Aorta (tissue), 5 donors: ENCODE results near the gene DNAH9. TPM values are rescaled to one million over a fixed set of nuclear protein-coding genes. Genes with fewer than 3 reads are reported as not detected.

Experiments
- ATAC-seq: fragments of 200-7000 bp; cut with Tn5 transposase; one replicate; pipeline ENCODE4 v1.9.1; 2022; ENCODE audit warnings: moderate library complexity; ENCODE audit not compliant: low FRiP score
- DNase-seq, 2 donors: peaks; one replicate each; pipeline ENCODE4 v3.0.0-alpha.2; 2020
- H3K27ac ChIP-seq, 2 donors: one replicate each; pipeline ENCODE4 v1.5.1; 2013; ENCODE audit warnings: low read length in 2 of 2, mild to moderate bottlenecking in 2 of 2, moderate library complexity in 2 of 2, control low read depth in 1 of 2, inconsistent platforms in 1 of 2, low read depth in 1 of 2
- H3K27me3 ChIP-seq, 2 donors: one replicate each; pipeline ENCODE4 v1.6.1; 2013; ENCODE audit warnings: control low read depth in 1 of 2, low read length in 1 of 2, mild to moderate bottlenecking in 1 of 2, moderate library complexity in 1 of 2; ENCODE audit not compliant: insufficient read depth in 2 of 2, control insufficient read depth in 1 of 2
- H3K36me3 ChIP-seq, 2 donors: one replicate each; pipeline ENCODE4 v1.6.1; 2013; ENCODE audit warnings: control low read depth in 1 of 2, low read length in 1 of 2, mild to moderate bottlenecking in 1 of 2; ENCODE audit not compliant: insufficient read depth in 2 of 2, control insufficient read depth in 1 of 2
- H3K4me1 ChIP-seq, 2 donors: one replicate each; pipeline ENCODE4 v1.6.1; 2013; ENCODE audit warnings: low read length in 2 of 2, control low read depth in 1 of 2, mild to moderate bottlenecking in 1 of 2, moderate library complexity in 1 of 2; ENCODE audit not compliant: insufficient read depth in 2 of 2, control insufficient read depth in 1 of 2
- H3K4me3 ChIP-seq, 2 donors: one replicate each; pipeline ENCODE4 v1.5.1; 2013; ENCODE audit warnings: low read length in 2 of 2, control low read depth in 1 of 2, mild to moderate bottlenecking in 1 of 2
- H3K9me3 ChIP-seq: one replicate; pipeline ENCODE4 v1.6.1; 2013; ENCODE audit warnings: mild to moderate bottlenecking, low read length; ENCODE audit not compliant: control insufficient read depth
- WGBS, 2 donors: extraction: QIAGEN DNeasy Blood & Tissue Kit; methylation state at CpG; one replicate each; pipeline ENCODE4 v1.1.7; 2013; 5-methylcytosine and 5-hydroxymethylcytosine counted together
- intact Hi-C, 2 donors: fragments of 100-400 bp; cut with DNase I; formaldehyde crosslinking; loops; one replicate each; pipeline versions ENCODE4 v1.14.2 to v1.15.0; 2022
- long read RNA-seq, 2 donors: library from polyadenylated mRNA; unstranded; transcript quantifications; one replicate each; pipeline ENCODE4 v2.0.0, GENCODE V29; 2020 to 2021
- polyA plus RNA-seq, 2 donors: library from polyadenylated mRNA; stranded (reverse); fragments of 200-250 nt; gene quantifications; one replicate each; pipeline ENCODE4 v1.2.3, GENCODE V29; 2013
- total RNA-seq, 2 donors: library from RNA; stranded (reverse); fragmentation: NEBNext Ultra II Directional; extraction: Animal tissue kit (Norgen Biotek cat#: 25700); gene quantifications; one replicate each; pipeline ENCODE4 v1.2.1, GENCODE V29; 2021
- donor health status: healthy with polysubstance abuse.
- donor health status: Bipolar disorder and iron deficiency.
- donor health status: DM: no; HTN: no; CAD: no.
- donor health status: DM: no; HTN: no; CAD: no.
- donor health status: DM: yes; HTN: yes; CAD: no.

DNAH9 gene, protein sequence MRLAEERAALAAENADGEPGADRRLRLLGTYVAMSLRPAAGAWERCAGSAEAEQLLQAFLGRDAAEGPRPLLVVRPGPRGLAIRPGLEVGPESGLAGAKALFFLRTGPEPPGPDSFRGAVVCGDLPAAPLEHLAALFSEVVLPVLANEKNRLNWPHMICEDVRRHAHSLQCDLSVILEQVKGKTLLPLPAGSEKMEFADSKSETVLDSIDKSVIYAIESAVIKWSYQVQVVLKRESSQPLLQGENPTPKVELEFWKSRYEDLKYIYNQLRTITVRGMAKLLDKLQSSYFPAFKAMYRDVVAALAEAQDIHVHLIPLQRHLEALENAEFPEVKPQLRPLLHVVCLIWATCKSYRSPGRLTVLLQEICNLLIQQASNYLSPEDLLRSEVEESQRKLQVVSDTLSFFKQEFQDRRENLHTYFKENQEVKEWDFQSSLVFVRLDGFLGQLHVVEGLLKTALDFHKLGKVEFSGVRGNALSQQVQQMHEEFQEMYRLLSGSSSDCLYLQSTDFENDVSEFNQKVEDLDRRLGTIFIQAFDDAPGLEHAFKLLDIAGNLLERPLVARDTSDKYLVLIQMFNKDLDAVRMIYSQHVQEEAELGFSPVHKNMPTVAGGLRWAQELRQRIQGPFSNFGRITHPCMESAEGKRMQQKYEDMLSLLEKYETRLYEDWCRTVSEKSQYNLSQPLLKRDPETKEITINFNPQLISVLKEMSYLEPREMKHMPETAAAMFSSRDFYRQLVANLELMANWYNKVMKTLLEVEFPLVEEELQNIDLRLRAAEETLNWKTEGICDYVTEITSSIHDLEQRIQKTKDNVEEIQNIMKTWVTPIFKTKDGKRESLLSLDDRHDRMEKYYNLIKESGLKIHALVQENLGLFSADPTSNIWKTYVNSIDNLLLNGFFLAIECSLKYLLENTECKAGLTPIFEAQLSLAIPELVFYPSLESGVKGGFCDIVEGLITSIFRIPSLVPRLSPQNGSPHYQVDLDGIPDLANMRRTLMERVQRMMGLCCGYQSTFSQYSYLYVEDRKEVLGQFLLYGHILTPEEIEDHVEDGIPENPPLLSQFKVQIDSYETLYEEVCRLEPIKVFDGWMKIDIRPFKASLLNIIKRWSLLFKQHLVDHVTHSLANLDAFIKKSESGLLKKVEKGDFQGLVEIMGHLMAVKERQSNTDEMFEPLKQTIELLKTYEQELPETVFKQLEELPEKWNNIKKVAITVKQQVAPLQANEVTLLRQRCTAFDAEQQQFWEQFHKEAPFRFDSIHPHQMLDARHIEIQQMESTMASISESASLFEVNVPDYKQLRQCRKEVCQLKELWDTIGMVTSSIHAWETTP (N-terminal part only)
- under 1 TPM in 1 of 2 donors, not detected in 1; 0.18 TPM for total RNA-seq
- polyA plus RNA-seq, result not detected
- long read RNA-seq, donor 1, partial matches to known transcripts, result 0 of 6 reads
- long read RNA-seq, donor 1, other reads (novel, unspliced or antisense), result 6 of 6 reads
- long read RNA-seq, donor 2, partial matches to known transcripts, result 0 of 6 reads
- long read RNA-seq, donor 2, other reads (novel, unspliced or antisense), result 6 of 6 reads

DNA sequence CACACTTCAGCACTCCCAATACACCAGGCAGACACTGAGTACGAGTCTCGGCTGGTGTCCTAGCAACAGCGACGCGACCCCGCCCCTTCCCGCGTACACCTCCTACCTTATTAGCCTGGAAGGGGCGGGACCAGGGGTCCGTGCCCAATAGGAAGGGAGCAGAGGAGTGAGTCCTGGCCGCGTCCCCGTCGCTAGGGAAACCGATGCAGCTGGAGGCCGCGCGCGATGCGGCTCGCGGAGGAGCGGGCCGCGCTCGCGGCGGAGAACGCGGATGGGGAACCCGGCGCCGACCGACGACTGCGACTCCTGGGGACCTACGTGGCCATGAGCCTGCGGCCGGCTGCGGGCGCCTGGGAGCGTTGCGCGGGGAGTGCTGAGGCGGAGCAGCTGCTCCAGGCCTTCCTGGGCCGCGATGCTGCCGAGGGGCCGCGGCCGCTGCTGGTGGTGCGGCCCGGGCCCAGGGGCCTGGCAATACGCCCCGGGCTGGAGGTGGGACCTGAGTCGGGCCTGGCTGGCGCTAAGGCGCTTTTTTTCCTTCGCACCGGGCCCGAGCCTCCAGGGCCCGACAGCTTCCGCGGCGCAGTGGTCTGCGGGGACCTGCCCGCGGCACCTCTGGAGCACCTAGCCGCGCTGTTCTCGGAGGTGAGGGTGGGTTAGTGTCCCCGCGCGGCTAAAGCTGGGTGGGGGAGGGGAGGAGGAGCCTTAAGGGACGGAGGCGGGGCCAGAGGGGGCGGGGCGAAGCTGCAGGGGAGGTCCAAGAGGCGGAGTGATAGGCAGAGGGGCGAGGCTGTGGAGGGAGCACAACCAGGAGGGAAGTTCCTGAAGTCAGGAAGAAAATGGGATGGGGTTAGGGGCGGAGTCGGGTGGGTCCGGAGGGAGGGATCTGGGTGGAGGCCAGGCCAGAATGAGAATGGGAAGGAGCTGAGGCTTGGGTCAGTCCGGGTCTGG is at the start of gene DNAH9:
DNAH9 (plus strand) TSS at position 197 of the 948 bp plus-strand sequence; CDS start at position 226, 29 bp downstream.
- DNase-seq, result peak; percentile 90 to 94

DNA sequence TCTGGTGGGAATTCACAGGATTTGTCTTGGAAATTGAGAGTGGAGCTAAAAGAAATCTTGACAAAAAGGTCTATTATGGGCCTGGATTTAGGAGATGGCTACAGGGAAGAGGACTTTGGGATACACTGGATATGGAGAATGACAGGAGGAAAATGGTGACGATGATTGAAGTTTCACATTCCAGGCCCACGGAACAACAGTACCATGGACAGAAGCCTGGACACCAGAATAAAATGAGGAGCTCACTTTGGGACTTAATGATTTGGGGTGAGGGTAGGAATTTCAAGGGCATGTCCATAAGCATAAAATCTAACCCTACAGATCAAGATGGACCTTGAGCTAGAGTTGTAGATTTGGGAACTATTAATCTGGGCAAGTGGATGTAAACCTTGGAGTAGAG is 47.8 kb upstream of the DNAH9 start:
- Histone ChIP-seq H3K9me3 (no peaks in the 10 kb centered on the region), H3K4me1 (no peaks in the 10 kb centered on the region), H3K27ac (no peak overlapping the region), H3K4me3 (no peak overlapping the region), H3K36me3 (no peaks in the 10 kb centered on the region), H3K27me3 (no peaks in the 10 kb centered on the region)
- ATAC-seq (no peak), DNase-seq (no peak)
- 73 to 75% methylated on average over 2 of the region's 2 CpGs for WGBS, 2 donors
- intact Hi-C loops, result no loop called here

More for the DNA sequence above, at the start of gene DNAH9:
- intact Hi-C loops, result no loop called here
- Histone ChIP-seq H3K27me3 (peaks cover 0 to 2% of the 10 kb centered on the region in 2 donors), H3K4me1 (no peaks in the 10 kb centered on the region), H3K9me3 (peaks cover 3% of the 10 kb centered on the region), H3K27ac (no peak within 1 kb of the TSS), H3K36me3 (no peaks in the 10 kb centered on the region), H3K4me3 (peak within 1 kb of the TSS in 1 of 2 donors; percentile 9)
- WGBS, 2 donors, result 1 to 2% methylated on average over 79 to 84 of the region's 84 CpGs
- ATAC-seq, result peak; percentile 95

DNA sequence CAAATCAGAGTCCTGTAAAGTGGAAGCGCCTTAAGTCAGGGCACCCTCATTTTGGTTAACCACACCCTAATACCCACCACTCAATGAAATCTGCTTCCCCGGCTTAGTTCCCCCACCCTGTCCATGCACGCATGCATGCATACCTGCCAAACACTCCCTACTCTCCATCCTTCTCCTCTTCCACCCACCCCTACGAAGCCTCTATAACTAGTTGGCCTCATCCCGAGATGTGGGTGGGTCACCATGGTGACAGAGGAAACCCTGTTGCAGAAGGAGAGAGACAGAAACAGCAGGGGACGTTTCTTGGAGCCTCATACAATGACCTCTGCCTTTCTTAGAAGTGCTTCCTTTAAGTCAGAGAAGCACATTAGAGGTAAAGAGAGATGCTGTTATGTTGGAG is 46.8 kb upstream of the DNAH9 start:
- intact Hi-C loops, result no loop called here
- no peak overlapping the region for H3K27ac ChIP-seq
- H3K36me3 ChIP-seq, result no peaks in the 10 kb centered on the region
- ATAC-seq, result no peak
- no peaks in the 10 kb centered on the region for H3K27me3 ChIP-seq
- WGBS, 2 donors, result 59 to 64% methylated on average over 6 of the region's 6 CpGs
- no peaks in the 10 kb centered on the region for H3K4me1 ChIP-seq
- no peaks in the 10 kb centered on the region for H3K9me3 ChIP-seq
- DNase-seq, result no peak
- H3K4me3 ChIP-seq, result no peak overlapping the region

DNA sequence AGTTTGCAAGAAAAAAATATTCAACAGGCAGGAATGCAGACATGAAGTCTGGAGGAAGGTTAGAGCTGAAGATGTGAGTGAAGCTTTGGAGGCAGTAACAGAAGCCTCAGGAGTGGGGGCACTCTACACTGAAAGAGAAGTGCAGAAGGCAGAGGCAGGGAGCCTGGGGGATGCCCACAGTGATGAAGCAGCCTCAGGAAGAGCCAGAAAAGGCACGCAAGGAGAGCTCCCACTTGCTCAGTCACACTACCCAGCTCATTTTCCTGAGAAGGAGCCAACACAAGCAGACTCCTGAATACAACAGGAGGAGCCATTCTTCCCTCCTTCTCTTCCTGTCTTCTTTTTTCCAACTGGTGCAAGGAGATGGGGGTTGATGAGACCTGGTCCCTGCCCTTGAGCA is 45.1 kb upstream of the DNAH9 start:
- Histone ChIP-seq H3K36me3 (no peaks in the 10 kb centered on the region), H3K4me1 (no peaks in the 10 kb centered on the region), H3K27ac (no peak overlapping the region), H3K9me3 (no peaks in the 10 kb centered on the region), H3K4me3 (no peak overlapping the region), H3K27me3 (no peaks in the 10 kb centered on the region)
- DNase-seq (no peak), ATAC-seq (no peak)
- intact Hi-C loops, result no loop called here
- 27 to 59% methylated on average over 1 of the region's 1 CpG for WGBS, 2 donors

DNA sequence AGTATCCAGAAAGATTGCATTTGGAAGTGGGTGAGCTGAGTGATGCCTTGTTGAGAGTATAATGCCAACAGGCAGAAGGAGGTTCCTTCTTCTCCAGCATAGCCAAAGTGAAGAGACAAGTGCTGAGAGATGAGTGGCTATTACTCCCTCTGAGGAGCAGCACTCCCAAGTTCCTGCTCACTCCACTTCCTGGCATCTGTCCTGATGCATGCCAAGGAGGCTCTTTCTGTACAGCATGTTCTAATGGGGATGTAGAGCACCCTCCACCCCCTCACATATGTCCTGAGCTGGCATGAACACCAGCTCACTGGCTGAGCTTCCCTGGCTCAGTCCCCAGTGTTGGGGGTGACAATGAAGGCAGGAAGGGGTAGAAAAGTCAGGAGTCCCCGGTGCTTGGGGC is 44.2 kb upstream of the DNAH9 start:
- no peaks in the 10 kb centered on the region for H3K27me3 ChIP-seq
- ATAC-seq, result no peak
- WGBS, 2 donors, result 64 to 65% methylated on average over 1 of the region's 1 CpG

DNA sequence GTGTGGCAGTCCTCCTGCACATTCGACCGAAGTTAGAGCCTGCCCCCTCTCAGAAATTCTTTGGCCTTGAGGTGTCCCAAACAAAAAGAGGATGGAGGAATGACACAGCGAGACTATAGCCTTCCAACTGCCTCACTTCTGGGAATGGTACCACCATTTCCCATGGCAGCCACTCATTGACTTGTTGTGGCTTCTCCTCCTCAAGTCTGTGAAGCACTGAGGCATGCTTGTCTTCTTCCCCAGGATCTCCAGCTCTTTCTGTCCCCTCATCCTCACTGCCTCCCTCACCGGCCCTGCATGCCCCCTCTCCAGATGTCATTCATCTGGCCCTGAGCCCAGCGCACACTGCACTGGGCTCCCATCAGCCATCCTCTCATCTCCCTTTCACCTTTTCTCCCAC is 43.7 kb upstream of the DNAH9 start:
- whole genome bisulfite sequencing, 2 donors, result 78 to 83% methylated on average over 5 of the region's 5 CpGs
- Histone ChIP-seq H3K4me1 (no peaks in the 10 kb centered on the region), H3K27ac (no peak overlapping the region), H3K4me3 (no peak overlapping the region), H3K27me3 (no peaks in the 10 kb centered on the region), H3K9me3 (no peaks in the 10 kb centered on the region), H3K36me3 (no peaks in the 10 kb centered on the region)
- intact Hi-C loops, result no loop called here
- DNase-seq (no peak), ATAC-seq (no peak)

More for the DNA sequence above, 44.2 kb upstream of the DNAH9 start:
- H3K9me3 ChIP-seq, result no peaks in the 10 kb centered on the region
- H3K27ac ChIP-seq, result no peak overlapping the region
- no peaks in the 10 kb centered on the region for H3K4me1 ChIP-seq
- intact Hi-C loops, result no loop called here
- DNase-seq, result no peak
- no peaks in the 10 kb centered on the region for H3K36me3 ChIP-seq
- H3K4me3 ChIP-seq, result no peak overlapping the region

DNA sequence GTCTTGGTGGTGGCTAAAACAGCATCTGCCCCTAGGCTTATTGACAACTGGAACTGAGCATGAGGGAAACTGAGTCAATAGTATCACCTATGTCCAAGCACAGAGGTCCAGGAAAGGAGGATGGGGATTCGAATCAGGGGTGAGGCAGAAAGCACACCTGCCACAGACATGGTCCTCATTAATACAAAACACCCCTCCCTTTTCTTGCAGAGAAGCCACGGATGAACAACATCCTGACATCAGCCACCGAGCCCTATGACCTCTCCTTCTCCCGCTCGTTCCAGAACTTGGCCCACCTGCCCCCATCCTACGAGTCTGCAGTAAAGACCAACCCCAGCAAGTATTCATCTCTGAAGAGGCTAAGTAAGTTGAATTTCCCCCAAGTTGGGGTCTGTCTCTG is 42.7 kb upstream of the DNAH9 start:
- ATAC-seq (no peak), DNase-seq (no peak)
- H3K27me3 ChIP-seq, result no peaks in the 10 kb centered on the region
- intact Hi-C loops, result no loop called here
- no peak overlapping the region for H3K4me3 ChIP-seq
- WGBS, 2 donors, result 55 to 70% methylated on average over 6 of the region's 6 CpGs
- H3K27ac ChIP-seq, result no peak overlapping the region
- no peaks in the 10 kb centered on the region for H3K9me3 ChIP-seq
- H3K4me1 ChIP-seq, result no peaks in the 10 kb centered on the region
- no peaks in the 10 kb centered on the region for H3K36me3 ChIP-seq
